Esophagus squamous epithelium (tissue), 5 donors: ENCODE data around the gene EHD4. TPM values are rescaled to one million over a fixed set of nuclear protein-coding genes. Genes with fewer than 3 reads are reported as not detected.

Source experiments
- DNase-seq: peaks from one replicate; lab custom pipeline; 2025; lab: John Stamatoyannopoulos, UW
- H3K27ac ChIP-seq, 4 donors: fragments of 200-600 bp; sonication (generic); one replicate each; pipeline ENCODE4 v1.5.1; 2016 to 2019; ENCODE audit warnings: mild to moderate bottlenecking in 1 of 4
- H3K27me3 ChIP-seq, 4 donors: fragments of 200-600 bp; sonication (generic); 1 replicate in 3 of 4; 2 replicates in 1 of 4; pipeline versions ENCODE4 v1.5.1 to v1.6.0; 2017 to 2021; ENCODE audit warnings: antibody characterized with exemption in 1 of 4
- H3K36me3 ChIP-seq, 3 donors: fragments of 200-600 bp; sonication (generic); one replicate each; pipeline ENCODE4 v1.5.1; 2016 to 2019
- H3K4me1 ChIP-seq, 3 donors: fragments of 200-600 bp; sonication (generic); one replicate each; pipeline ENCODE4 v1.5.1; 2017 to 2019
- H3K4me3 ChIP-seq, 4 donors: fragments of 200-600 bp; sonication (generic); 1 replicate in 3 of 4; 2 replicates in 1 of 4; pipeline ENCODE4 v1.5.1; 2016 to 2019; ENCODE audit warnings: mild to moderate bottlenecking in 2 of 4, moderate library complexity in 1 of 4
- H3K9me3 ChIP-seq, 3 donors: fragments of 200-600 bp; sonication (generic); one replicate each; pipeline ENCODE4 v1.5.1; 2016 to 2019
- CTCF ChIP-seq, 6 experiments: fragments of 450-650 bp in 4 of 6; fragments of 200-600 bp in 2 of 6; sonication (generic) in 2 of 6; IDR thresholded peaks; one replicate each; pipeline ENCODE4 v1.5.1; 2016 to 2019; ENCODE audit warnings: antibody characterized with exemption in 6 of 6, mild to moderate bottlenecking in 4 of 6, moderate library complexity in 4 of 6
- POLR2A ChIP-seq, 4 donors: fragments of 450-650 bp; IDR thresholded peaks; one replicate each; pipeline ENCODE4 v1.6.1; 2017; ENCODE audit warnings: antibody characterized with exemption in 4 of 4, mild to moderate bottlenecking in 4 of 4, moderate library complexity in 3 of 4
- WGBS, 2 donors: methylation state at CpG; one replicate each; pipeline ENCODE4 v1.1.5; 2018; 5-methylcytosine and 5-hydroxymethylcytosine counted together
- intact Hi-C: fragments of 100-400 bp; cut with DNase I; formaldehyde crosslinking; loops from one replicate; pipeline ENCODE4 v1.15.0; 2022
- total RNA-seq, 4 donors: library from RNA; depleted of rRNA; stranded (reverse); fragments of >200 nt; gene quantifications; one replicate each; pipeline ENCODE4 v1.1.0, GENCODE V29; 2016
- donor health status: DM: yes; HTN: yes; CAD: no.

Gene EHD4
- total RNA-seq, 4 donors from 2014 or later, result 25.4 to 45.3 (median 27.8) TPM

- intact Hi-C loops, result no loop called here
- Histone ChIP-seq H3K36me3 (peaks cover 0 to 32% (median 0%) of the 10 kb centered on the region in 3 donors), H3K9me3 (no peaks in the 10 kb centered on the region), H3K4me3 (no peak overlapping the region), H3K27me3 (no peaks in the 10 kb centered on the region), H3K4me1 (peaks cover 5 to 97% (median 39%) of the 10 kb centered on the region in 3 donors), H3K27ac (peak overlapping the region in 3 of 4 donors; percentile 41 to 73 (median 54))
- TF ChIP-seq CTCF (IDR thresholded peaks at IDR 0.05) (no peak), POLR2A (IDR thresholded peaks at IDR 0.05) (no peak)
- 41 to 50% methylated on average over 8 of the region's 8 CpGs for WGBS, 2 donors
- no peak for DNase-seq
Observed at GRCh38 chr15:41944313-41944940, 27.9 kb downstream of the EHD4 start.

DNA sequence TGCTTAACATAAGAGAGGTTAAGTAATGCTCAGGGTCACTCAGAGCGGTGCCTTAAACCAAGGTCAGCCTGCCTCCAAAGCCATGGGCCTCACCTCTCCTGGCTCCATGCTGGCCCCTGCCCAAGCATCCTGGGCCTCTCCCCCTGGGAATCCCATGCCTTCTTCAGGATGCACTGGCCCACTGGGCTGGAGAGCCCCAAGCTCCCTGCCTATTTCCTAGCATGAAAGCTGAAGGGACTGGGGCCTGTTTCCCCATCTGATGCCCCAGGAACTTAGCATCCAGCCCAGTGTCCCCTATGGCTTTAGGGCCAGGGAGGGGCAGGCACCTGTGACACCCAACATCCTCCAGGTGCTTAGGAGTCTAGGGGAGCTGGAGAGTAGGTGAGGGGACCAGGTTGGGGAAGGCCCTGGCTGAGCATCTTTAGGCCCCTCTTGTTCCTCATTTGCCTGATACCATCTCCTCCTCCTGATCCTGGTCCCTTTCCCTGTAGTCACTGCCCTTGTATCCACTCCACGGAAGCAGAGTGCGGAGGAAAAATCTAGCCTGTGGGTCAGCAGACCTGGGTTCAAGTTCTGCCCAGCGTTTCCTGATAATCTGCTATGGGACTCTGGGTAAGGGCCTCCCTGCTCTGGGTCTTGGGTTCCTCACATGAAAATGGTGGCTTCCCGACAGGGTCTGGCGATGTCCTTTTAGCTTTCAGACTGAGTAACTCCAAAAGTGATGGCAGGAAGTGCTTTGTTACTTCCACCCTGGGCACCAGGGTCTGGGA, 28.6 kb downstream of the EHD4 start:
- no peaks in the 10 kb centered on the region for H3K9me3 ChIP-seq
- no peaks in the 10 kb centered on the region for H3K27me3 ChIP-seq
- intact Hi-C loops, result no loop called here
- TF ChIP-seq CTCF (IDR thresholded peaks at IDR 0.05), result no peak
- TF ChIP-seq POLR2A (IDR thresholded peaks at IDR 0.05), result no peak
- 94 to 100% methylated on average over 2 to 6 of the region's 6 CpGs for WGBS, 2 donors
- no peak for DNase-seq
- H3K27ac ChIP-seq, result peak overlapping the region in 3 of 4 donors; percentile 41 to 73 (median 54)
- H3K36me3 ChIP-seq, result peaks cover 0 to 32% (median 0%) of the 10 kb centered on the region in 3 donors
- peaks cover 5 to 98% (median 39%) of the 10 kb centered on the region in 3 donors for H3K4me1 ChIP-seq
- no peak overlapping the region for H3K4me3 ChIP-seq

DNA sequence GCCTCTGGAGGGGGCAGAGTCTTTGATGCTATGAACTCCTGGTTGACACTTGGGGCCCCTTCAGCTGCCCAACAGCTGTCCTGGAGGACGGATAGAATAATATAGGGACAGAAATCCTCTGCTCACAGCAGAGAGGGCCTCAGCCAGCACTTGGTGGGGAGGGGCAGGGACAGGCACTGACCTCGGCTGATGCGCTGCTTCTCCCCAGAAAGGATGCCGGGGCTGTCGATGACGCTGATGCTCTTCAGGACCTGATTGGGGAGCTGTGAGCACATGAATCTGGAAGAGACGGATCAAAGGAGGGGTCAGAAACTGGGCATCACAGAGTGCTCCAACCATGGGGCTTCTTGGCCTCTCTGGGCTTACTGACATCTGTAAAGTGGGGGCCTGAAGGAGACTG, 29.5 kb downstream of the EHD4 start:
- Histone ChIP-seq H3K9me3 (no peaks in the 10 kb centered on the region), H3K27me3 (no peaks in the 10 kb centered on the region), H3K4me3 (no peak overlapping the region), H3K27ac (peak overlapping the region; percentile 8 to 87 (median 42)), H3K36me3 (peaks cover 0 to 32% (median 0%) of the 10 kb centered on the region in 3 donors), H3K4me1 (peaks cover 5 to 100% (median 39%) of the 10 kb centered on the region in 3 donors)
- WGBS, 2 donors, result 80 to 90% methylated on average over 2 to 4 of the region's 7 CpGs
- DNase-seq, result no peak
- intact Hi-C loops, result no loop called here
- TF ChIP-seq POLR2A (IDR thresholded peaks at IDR 0.05) (no peak), CTCF (IDR thresholded peaks at IDR 0.05) (no peak)

DNA sequence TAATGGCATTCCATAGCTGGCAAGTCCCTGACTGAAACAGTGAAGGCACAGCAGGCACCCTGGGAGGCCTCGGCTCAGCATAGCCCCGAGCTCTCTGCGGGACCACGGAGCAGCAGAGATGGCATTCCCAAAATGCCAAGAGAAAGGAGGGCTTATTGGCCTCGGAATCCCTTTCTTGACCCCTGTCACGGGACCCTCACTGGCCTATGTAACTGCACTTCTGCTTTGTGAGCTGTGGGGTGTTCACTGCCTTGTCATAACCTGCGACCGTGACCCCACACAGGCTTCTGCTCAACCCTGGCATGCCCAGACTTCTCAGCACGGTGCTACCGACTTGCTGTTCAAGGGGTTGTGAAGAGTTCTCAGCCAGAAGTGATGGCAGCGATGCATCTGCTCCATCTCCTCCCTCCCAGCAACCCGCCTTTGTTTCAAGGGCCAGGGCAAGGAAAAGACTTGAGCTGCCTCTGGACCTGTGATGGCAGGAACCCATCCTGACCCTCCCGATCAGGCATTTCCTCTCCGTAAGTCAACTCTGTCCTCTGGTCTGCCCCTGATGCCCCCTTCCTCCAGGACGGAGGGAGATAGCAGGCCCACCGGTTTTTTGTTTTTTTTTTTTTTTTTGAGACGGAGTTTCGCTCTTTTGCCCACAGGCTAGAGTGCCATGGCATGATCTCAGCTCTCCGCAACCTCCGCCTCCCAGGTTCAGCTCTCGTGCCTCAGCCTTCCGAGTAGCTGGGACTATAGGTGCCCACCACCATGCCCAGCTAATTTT, 30.5 kb downstream of the EHD4 start:
- intact Hi-C loops, result no loop called here
- TF ChIP-seq POLR2A (IDR thresholded peaks at IDR 0.05) (no peak), CTCF (IDR thresholded peaks at IDR 0.05) (no peak)
- WGBS, 2 donors, result 46 to 58% methylated on average over 18 of the region's 22 CpGs
- Histone ChIP-seq H3K27me3 (no peaks in the 10 kb centered on the region), H3K9me3 (no peaks in the 10 kb centered on the region), H3K36me3 (peaks cover 0 to 32% (median 0%) of the 10 kb centered on the region in 3 donors), H3K27ac (peak overlapping the region; percentile 44 to 87 (median 70)), H3K4me3 (no peak overlapping the region), H3K4me1 (peaks cover 5 to 100% (median 37%) of the 10 kb centered on the region in 3 donors)
- no peak for DNase-seq
